Lung (tissue), 12 donors: ENCODE measurements around the gene CDKAL1. TPM values are rescaled to one million over a fixed set of nuclear protein-coding genes. Genes with fewer than 3 reads are reported as not detected.

ENCODE experiments used
- ATAC-seq: fragments of 200-7000 bp; cut with Tn5 transposase; one replicate; pipeline ENCODE4 v1.9.1; 2020; ENCODE audit warnings: moderate number of reproducible peaks; ENCODE audit not compliant: insufficient read depth, low FRiP score
- DNase-seq, 3 donors: peaks; one replicate each; pipeline ENCODE4 v3.0.0-alpha.2; 2013 to 2017
- H3K27ac ChIP-seq, 2 donors: one replicate each; pipeline ENCODE4 v1.5.1; 2013; ENCODE audit warnings: mild to moderate bottlenecking in 2 of 2, moderate library complexity in 2 of 2, control low read depth in 1 of 2, inconsistent platforms in 1 of 2, low read depth in 1 of 2, low read length in 1 of 2
- H3K27me3 ChIP-seq, 3 donors: one replicate each; pipeline ENCODE4 v1.5.1; 2013; ENCODE audit warnings: low read length in 2 of 3; ENCODE audit not compliant: control insufficient read depth in 3 of 3, insufficient read depth in 3 of 3
- H3K36me3 ChIP-seq, 4 donors: one replicate each; pipeline ENCODE4 v1.5.1; 2013; ENCODE audit warnings: low read length in 4 of 4, mild to moderate bottlenecking in 1 of 4, moderate library complexity in 1 of 4; ENCODE audit not compliant: control insufficient read depth in 4 of 4, insufficient read depth in 4 of 4
- H3K4me1 ChIP-seq, 5 donors: one replicate each; pipeline ENCODE4 v1.5.1; 2013; ENCODE audit warnings: low read length in 5 of 5, mild to moderate bottlenecking in 2 of 5, moderate library complexity in 1 of 5; ENCODE audit not compliant: control insufficient read depth in 5 of 5, insufficient read depth in 5 of 5
- H3K4me3 ChIP-seq: one replicate; pipeline ENCODE4 v1.5.1; 2013; ENCODE audit warnings: mild to moderate bottlenecking, control low read depth, moderate library complexity
- H3K9ac ChIP-seq, 2 donors: one replicate each; pipeline ENCODE4 v1.5.1; 2013; ENCODE audit warnings: low read length in 2 of 2, control low read depth in 1 of 2; ENCODE audit not compliant: insufficient read depth in 1 of 2
- H3K9me3 ChIP-seq, 4 donors: one replicate each; pipeline ENCODE4 v1.5.1; 2013; ENCODE audit warnings: low read length in 3 of 4, mild to moderate bottlenecking in 1 of 4, moderate library complexity in 1 of 4; ENCODE audit not compliant: control insufficient read depth in 4 of 4, insufficient read depth in 3 of 4
- CTCF ChIP-seq: IDR thresholded peaks from 2 replicates; pipeline ENCODE4 v1.5.1; 2012; ENCODE audit warnings: mild to moderate bottlenecking; ENCODE audit errors: control extremely low read depth, extremely low read depth
- WGBS, 2 donors: extraction: QIAGEN DNeasy Blood & Tissue Kit; methylation state at CpG; one replicate each; pipeline ENCODE4 v1.1.7; 2013; 5-methylcytosine and 5-hydroxymethylcytosine counted together
- polyA plus RNA-seq, 2 donors: library from polyadenylated mRNA; stranded (reverse); fragments of 200-250 nt; gene quantifications; one replicate each; pipeline ENCODE4 v1.2.1, GENCODE V29; 2013
- total RNA-seq, 2 donors: library from RNA; depleted of rRNA in 1 of 2; stranded (reverse); fragments of >200 nt in 1 of 2; gene quantifications; one replicate each; pipeline ENCODE4 v1.2.1, GENCODE V29; 2014 to 2021
- donor health status: control.
- donor health status: control.
- donor health status: Bipolar disorder and iron deficiency.
- donor health status: healthy.
- donor health status: DM: yes; HTN: yes; CAD: no.

CDKAL1 gene
- total and polyA plus RNA-seq, 4 donors, result 4.0 to 39.0 (median 10.0) TPM

- WGBS, 2 donors, result 96 to 99% methylated on average over 2 of the region's 2 CpGs
- Histone ChIP-seq H3K27me3 (no peaks in the 10 kb centered on the region), H3K27ac (no peak overlapping the region)
Measured at GRCh38 chr6:20670750-20671149, 136.5 kb downstream of the CDKAL1 start.

GRCh38 chr6:20672038-20672437 is 137.8 kb downstream of the CDKAL1 start:
- Histone ChIP-seq H3K9ac (no peak overlapping the region), H3K36me3 (no peaks in the 10 kb centered on the region), H3K4me3 (no peak overlapping the region), H3K27me3 (no peaks in the 10 kb centered on the region), H3K9me3 (no peaks in the 10 kb centered on the region), H3K4me1 (peaks cover 0 to 3% (median 0%) of the 10 kb centered on the region in 5 donors), H3K27ac (no peak overlapping the region)
- DNase-seq (no peak), ATAC-seq (no peak)
- WGBS, 2 donors, result 84% methylated on average over 2 of the region's 2 CpGs
- no peak for TF ChIP-seq CTCF

More at GRCh38 chr6:20670750-20671149, 136.5 kb downstream of the CDKAL1 start:
- DNase-seq, result no peak
- H3K9ac ChIP-seq, result no peak overlapping the region
- ATAC-seq, result no peak
- H3K9me3 ChIP-seq, result no peaks in the 10 kb centered on the region
- no peak overlapping the region for H3K4me3 ChIP-seq
- peaks cover 0 to 3% (median 0%) of the 10 kb centered on the region in 5 donors for H3K4me1 ChIP-seq
- no peak for TF ChIP-seq CTCF
- no peaks in the 10 kb centered on the region for H3K36me3 ChIP-seq

DNA sequence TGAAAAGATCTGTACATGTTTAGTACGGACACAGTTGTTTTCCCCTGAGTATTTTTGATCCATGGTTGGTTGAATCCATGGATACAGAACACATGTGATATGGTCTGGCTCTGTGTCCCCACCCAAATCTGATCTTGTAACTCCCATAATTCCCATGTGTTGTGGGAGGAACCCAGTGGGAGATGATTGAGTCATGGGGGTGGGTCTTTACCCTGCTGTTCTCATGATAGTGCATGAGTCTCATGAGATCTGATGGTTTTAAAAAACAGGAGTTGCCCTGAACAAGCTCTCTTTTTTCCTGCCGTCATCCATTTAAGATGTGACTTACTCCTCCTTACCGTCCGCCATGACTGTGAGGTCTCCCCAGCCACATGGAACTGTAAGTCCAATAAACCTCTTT is 139.2 kb downstream of the CDKAL1 start:
- no peak for DNase-seq
- Histone ChIP-seq H3K4me3 (no peak overlapping the region), H3K9me3 (no peaks in the 10 kb centered on the region), H3K4me1 (peaks cover 0 to 3% (median 0%) of the 10 kb centered on the region in 5 donors), H3K27me3 (no peaks in the 10 kb centered on the region), H3K9ac (no peak overlapping the region), H3K36me3 (no peaks in the 10 kb centered on the region), H3K27ac (no peak overlapping the region)
- 98 to 99% methylated on average over 4 of the region's 4 CpGs for WGBS, 2 donors
- TF ChIP-seq CTCF, result no peak
- no peak for ATAC-seq

DNA sequence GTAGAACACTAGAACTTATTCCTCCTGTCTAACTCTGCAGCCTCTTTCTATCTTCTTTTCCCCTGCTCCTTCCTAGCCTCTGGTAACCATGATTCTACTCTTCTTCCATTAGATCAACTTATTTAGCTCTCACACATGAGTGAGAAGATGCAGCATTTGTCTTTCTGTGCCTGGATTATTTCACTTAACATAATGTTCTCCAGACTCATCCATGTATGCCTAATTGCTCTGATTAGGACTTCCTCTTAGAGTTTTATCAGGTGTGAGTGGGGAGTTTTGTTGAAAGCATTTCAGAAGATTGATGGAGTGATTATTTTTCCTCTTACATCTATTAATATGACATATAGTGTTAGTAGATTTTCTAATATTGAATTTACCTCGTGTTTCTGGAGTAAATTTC is 140.4 kb downstream of the CDKAL1 start:
- ATAC-seq, result no peak
- no peak for DNase-seq
- 66 to 71% methylated on average over 1 of the region's 1 CpG for WGBS, 2 donors
- TF ChIP-seq CTCF, result no peak
- Histone ChIP-seq H3K27me3 (no peaks in the 10 kb centered on the region), H3K9ac (no peak overlapping the region), H3K27ac (no peak overlapping the region), H3K36me3 (peaks cover 0 to 5% (median 0%) of the 10 kb centered on the region in 4 donors), H3K4me1 (peaks cover 0 to 3% (median 0%) of the 10 kb centered on the region in 5 donors), H3K9me3 (no peaks in the 10 kb centered on the region), H3K4me3 (no peak overlapping the region)
